GM21529 (cell line): ENCODE data around the gene SPEG.
"Not testable (repeated sequence)": the region's sequence is repeated elsewhere in the genome, so short reads cannot be mapped to it uniquely, and the experiment has no call there.

Experiments used
- ATAC-seq: cut with Tn5 transposase; IDR thresholded peaks from one replicate; pipeline ENCODE4 v1.9.1; 2021; ENCODE audit not compliant: unreplicated experiment

SPEG gene

DNA sequence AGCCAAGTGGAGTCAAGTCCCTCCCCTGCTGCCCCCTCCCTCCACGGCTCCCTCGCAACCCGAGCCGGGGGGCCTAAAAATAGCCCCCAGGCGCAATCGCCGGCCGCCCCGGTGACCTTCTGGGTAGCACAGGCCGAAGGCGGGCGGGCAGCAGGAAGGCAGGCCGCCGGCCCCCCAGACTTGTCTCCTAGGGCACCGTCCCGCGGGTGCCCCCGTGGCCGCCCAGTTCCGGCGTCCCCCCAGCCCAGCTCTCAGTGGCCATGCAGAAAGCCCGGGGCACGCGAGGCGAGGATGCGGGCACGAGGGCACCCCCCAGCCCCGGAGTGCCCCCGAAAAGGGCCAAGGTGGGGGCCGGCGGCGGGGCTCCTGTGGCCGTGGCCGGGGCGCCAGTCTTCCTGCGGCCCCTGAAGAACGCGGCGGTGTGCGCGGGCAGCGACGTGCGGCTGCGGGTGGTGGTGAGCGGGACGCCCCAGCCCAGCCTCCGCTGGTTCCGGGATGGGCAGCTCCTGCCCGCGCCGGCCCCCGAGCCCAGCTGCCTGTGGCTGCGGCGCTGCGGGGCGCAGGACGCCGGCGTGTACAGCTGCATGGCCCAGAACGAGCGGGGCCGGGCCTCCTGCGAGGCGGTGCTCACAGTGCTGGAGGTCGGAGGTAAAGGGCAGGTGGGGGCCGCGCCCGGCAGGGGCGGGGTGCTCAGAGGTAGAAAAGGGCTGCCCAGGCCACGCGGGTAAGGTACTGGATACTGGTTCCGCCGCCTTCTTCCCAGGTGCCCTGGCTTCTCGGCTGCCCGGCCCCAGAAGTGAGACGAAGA is at the start of gene SPEG:
Gene SPEG (plus strand): TSS at position 126 of the 808 bp plus-strand sequence. CDS start 135 bp downstream, at position 261.
- no peak for ATAC-seq

DNA sequence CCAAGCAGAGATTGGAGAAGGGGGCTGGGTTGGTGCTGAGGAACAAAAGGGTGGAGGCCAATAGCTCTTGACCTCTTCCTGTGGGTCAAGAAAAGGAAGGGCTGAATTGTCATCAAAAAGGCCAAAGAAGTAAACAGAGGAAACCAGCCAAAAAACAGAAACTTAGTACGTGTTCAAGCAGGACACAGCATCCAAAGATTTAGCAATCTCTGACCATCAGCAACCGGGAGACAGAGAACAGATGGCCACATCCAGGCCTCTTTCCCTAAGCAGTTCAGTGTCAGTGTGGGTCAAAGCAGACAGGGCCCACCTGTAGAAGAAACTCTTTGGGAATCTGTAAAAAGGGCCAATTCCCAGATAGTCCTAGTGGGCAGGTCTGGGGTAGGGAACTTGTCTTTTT is 49.8 kb upstream of the SPEG start:
- ATAC-seq: no peak

DNA sequence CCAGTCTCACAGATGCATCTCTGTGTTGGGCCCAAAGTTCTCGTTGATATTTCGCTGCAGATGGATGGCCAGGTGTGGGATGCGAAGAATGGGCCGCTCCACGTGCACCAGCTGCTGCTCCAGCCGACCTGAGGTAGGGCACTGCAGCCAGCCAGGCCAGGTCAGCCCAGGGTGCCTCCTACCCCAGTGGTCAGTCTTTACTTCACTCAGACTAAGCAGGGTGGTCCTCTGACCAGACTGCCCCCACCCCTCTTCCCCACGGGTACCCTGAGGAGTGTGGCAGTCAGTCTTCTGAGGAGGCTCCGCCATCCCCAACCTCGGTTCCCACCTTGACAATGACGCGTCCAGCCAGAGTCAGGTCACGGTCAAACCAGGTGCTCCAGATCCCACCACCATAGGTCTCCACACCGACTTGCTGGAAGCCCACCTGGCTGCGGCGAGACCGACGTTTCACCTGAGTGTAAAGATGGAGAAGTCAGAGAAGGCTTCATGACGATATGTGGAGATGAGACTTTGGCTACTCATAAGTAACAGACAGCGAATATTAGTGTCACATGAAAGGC is 48.6 kb upstream of the SPEG start:
- ATAC-seq: no peak

DNA sequence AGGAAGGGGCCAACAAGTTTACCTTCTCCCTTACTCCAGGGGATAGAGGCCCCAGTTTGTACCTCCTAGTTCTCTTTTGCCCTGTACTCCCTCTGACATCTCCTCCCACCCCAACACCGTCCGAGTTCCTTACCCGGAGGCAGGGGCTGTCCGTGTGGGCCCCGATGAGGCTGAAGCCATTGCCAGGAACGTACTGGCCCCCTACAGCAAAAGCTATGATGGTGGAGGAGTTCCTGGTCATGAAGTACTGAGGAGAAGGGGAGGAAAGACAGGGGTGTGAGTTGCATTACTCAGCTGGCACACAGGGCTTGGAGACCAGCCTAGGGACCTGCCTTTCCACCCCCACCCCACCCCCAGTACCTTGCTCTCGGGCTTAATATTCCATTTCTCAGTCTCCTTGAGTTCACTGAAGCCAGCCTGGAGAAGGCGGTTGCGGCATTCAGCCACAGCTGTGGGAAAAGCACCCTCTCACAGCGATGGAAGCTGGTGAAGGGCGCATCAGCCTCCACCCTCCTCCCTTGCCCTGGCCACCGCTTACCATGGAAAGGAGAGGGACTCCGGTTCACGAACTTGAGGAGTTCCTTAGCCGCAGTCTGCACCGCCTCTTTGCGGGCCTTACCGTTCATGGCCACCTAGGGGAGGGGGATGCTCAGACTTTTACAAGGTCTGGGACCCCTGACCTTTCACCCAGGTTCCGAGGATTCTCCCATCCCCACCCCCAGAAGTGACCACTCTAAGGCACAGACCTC is 47.9 kb upstream of the SPEG start:
- ATAC-seq: no peak

DNA sequence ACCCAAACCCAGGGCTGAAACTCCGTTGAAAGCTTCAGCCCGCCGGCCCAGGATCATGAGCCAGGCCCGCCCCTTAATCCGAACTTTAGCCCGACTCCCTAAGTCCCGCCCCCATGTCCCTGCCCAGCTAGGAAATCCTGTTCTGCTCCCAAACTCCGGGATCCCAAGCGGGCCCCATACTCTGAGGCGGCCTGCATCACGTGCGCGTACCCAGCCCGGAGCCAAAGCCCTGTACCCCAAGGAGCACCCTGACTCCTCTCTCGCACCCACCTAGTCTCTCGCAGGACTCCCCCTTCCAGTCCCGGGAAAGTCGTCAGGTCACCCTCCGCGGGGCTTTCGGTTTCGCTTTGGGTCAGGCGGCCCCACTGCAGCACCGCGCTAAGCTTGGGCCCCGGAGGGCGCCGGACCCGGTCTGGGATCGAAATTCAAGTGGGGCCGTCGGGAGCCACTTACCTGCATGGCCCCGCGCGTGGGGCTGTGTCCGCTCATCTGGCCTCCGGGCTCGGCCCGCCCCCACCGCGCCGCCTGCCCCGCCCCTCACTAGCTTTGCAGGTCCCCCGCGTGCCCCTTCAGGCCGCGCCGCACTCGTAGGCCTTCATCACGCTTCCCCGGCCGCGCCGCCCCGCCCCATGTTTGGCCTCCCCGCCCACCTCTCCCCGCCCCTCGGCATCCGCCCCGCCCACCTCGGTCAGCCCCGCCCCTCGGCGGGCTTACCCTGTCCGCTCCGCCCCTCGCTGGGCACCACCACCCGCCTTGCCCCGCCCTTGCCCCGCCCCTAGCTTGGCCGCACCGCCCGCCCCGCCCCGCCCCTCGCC is 47.1 kb upstream of the SPEG start, which contains the start of gene DNPEP:
Gene DNPEP (minus strand): TSS at position 607 of the 815 bp plus-strand sequence. CDS start 118 bp downstream, at position 489.
- peak; percentile 61 for ATAC-seq

DNA sequence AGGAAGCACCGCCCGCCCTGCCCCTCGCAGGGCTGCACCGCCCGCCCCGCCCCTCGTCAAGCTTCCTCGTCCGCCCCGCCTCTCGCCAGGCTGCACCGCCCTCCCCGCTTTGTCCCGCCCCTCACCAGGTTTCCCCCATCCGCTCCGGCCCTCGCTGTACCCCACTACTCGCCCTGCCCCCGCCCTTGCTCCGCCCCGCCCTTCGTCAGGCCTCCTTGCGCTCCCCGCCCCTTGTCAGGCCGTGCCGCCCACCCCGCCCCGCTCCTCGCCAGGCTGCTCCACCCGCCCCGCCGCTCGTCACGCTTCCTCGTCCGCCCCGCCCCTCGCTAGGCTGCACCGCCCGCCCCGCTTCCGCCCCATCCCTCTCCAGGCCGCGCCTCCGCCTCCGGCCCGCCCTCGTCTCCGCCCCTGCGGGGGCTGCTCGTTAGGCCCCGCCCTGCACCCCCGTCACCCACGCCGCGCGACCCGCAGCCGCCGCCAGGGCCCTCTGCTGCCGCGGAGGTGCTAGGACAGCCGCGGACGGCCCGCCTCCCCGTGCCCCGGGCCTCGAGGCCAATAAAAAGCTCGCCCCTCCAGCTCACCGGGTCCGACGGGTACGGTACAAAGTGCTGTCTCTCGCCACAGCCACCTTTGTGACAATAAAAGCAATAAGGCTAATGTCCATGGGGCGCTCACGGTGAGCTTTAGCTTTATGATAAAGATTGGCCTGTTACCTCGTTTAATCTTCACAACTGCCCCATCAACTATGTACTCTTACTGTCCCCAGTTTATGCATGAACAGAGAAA is 46.3 kb upstream of the SPEG start:
- peak; percentile 83 for ATAC-seq

DNA sequence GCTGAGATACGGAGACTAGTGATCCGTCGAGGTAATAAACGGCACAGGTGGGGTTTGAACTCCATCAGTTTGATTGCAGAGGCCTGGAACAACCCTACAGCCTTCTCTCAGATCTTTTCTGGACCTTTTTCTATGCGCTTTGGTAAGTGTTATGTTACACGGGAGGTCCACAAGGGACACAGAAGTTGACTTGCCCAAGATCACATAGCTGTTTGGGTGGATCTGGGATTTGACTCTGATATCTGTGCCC is 45.8 kb upstream of the SPEG start:
- ATAC-seq: no peak

DNA sequence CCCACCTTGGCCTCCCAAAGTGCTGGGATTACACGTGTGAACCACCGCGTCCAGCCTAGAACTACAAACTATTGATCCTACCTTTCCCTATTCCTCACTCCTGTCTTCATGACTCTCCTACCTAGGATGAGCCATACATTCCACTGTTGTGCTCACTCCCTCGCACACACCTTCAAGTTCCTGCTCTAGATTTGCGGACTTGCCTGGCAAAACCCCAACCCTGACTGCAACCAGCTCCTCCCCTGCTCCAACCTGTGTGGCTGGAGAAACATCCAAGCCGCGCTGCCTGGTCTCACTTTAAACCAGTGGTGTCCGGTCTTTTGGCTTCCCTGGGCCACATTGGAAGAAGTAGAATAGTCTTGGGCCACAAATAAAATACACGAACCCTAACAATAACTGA is 41.9 kb upstream of the SPEG start:
- ATAC-seq: no peak

DNA sequence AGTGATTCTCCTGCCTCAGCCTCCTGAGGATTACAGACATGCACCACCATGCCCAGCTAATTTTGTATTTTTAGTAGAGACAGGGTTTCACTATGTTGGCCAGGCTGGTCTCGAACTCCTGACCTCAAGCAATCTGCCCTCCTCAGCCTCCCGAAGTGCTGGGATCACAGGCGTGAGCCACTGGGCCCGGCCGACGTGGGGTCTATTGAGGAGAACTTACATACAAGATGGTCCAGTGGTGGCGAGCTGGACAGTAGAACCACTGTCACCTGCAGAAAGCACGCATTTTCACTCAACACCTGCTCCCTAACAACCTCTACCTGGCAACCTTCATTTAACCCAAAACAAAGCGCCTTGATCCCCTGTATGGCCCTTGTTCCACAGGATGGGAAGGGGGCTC is 39.6 kb upstream of the SPEG start:
- ATAC-seq: not testable (repeated sequence)

DNA sequence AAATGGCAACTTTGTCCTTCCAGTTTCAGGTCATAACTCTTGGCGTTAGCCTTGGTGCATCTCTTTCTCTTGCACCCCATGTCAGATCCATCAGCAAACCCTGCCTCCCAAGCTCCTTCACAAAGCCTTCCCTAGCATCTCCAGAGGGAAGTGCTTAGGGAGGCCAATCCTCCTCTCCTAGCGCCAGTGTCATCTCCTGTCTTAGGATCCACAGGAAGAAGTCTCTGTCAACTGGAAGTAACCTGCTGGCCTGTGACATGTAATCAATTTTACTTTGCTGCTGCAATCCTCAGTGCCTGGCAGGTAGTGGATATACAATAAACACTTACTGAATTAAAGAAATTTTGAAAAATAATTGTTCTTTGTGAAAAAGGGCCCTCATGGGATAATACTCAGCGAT is 39.0 kb upstream of the SPEG start:
- ATAC-seq: no peak

DNA sequence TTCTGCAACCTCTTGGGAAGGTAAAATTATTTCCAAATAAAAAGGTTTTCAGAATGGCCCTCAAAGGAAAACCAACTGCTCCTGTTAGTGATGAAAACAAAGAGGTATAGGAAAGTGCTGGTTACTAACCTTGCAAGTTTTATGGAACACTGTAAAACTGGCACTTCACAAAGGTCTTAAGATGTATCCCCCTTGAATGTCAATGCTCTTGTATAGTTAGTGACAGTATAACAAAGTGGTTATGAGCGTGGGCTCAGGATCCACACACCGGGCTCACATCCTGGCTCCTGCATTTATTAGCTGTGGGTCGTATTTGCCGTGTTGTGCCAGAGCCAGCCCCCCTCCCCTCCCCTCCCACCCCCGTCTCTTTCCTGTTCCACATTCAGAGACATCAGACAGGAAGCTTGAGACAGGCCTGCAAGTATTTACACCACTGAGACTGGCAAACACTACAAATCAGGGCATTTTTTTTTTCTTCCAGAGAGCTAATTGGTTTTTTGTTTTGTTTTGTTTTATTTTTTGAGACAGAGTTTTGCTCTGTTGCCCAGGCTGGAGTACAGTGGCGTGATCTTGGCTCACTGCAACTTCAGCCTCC is 37.7 kb upstream of the SPEG start:
- no peak for ATAC-seq

DNA sequence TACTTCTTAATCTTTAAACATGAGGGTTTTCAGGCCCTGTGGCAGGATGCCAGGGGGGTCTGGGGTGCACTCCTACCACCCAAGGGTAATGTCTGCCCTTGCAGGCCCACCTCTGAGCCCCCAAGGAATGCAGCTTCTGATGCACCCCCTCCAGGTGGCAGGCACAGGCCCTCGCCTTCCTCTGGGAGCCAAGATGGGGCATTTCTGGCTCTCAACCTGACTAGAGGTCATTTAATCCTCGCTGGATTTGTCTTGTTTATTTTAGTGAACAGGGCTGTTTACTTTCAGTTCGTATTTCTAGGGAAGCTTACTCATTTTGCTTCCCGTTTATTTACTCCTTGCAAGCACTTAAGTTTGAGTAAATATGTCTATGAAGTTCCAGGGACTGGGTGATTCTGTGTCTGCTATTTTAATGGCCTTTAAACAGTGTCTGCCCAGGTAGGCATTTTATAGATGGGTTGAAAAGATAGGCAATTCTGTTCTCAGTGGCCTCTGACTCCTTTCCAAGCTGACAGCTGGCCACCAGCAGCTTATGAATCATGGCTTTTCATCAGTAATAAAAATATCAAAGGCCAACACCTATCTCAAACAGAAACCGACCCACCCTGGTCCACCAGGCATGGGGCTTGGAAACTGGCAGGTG is 35.8 kb upstream of the SPEG start:
- no peak for ATAC-seq

DNA sequence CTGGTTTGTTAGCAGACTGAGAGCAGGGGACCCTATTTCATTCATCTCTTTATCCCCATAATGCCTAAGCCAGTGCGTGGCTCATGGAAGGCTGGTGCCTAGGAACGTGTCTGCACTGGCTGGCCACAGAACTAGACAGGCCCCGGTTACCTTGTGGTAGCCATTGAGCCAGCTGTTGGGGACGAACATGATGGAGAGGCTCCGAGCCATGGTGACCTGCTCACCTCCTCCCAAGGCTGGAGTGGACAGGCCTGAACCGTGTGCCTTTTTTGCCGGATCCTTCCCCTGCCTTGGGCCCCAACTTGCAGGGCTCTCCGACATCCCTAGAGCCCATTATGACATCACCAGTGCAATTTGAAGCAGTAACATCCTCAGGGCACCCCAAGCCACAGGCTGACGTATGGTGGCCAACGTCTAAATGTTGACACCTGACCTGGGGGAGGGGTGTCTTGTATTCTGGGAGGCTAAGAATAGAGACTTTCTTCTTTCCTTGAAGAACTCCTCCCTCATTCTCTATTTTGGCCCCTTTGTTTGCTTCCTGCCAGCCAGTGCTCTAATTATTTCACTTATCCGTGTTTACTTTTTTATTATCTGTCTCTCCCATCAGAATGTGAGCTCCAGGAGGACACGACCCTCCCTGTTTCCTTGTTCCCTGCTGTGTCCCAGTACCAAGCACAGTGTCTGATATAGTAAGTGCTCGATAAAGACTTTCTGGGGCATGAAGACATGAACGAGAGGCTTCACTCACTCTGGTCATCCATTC is 34.7 kb upstream of the SPEG start:
- ATAC-seq: no peak

DNA sequence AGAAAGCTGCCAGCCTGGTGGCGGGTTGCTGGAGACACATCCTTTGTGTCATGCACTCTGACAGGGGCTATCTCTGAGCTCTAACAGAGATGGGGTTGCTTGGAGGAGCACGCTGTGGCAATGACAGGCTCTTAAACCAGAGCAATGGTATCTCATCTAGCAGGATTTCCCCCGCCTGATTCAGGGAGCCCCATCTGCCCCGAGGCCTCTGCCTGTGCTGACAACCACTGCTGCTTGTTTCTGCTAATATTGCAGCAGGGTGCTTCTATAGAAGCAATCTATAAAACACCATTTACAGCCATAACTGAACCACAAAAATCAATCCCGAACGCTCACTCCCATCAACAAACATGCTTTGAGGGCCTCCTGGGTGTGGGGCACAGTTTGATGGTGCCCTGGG is 34.1 kb upstream of the SPEG start:
- ATAC-seq: no peak

DNA sequence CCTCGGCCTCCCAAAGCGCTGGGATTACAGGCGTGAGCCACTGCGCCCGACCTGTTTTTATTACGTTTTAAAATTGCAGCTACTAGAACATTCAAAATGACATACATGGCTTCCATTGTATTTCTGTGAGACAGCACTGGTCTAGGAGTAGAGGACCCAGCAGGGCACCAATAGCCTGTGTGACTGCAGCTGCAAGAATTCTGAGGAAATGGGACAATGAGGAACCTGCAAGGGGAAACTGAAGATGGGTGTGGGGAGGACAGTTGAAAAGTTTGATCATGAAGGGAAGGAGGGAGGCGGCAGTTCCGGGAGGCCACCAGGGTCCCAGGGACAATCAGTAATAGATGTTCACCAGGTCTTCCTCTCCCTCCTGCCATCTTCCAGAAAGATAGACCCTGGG is 33.0 kb upstream of the SPEG start:
- ATAC-seq: no peak

DNA sequence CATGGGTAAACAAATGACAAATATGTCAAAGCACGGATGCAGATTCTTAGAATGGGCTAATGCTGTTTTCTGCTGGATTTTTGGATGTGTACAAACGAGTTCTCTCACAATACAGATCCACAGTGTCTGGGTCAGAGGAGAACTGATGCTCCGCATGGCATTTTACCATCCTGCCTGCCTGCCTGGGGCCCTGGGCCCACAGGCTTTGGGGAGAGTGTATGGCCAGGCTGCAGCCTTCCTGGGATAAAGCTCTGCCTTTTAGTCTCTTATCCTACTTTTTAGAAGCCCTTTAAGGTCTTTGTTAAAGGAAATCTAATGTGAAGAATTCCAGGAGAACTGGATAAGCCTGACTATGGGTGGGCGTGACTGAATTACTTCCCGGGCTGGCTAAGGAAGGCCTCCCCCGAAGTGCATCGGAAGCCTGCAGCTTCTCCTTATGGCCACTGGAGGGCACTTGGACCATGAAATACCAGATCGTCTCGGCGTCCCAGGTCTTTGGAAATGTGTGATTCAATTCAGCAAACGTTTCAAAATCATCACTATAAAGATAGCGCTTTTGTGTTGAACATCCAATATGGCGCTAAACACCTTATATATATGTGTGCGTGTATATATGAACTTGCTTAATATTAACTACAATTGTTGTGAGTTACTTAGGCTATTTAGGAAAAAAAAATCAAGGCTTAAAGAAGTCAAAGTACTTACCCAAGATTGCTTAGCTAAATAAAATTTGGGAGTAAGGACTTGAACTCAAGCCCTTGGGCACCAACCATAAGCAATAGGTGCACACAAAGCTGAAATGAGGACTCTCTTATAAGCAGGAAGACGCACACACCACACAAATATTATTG is 31.8 kb upstream of the SPEG start:
- peak; percentile 96 for ATAC-seq

DNA sequence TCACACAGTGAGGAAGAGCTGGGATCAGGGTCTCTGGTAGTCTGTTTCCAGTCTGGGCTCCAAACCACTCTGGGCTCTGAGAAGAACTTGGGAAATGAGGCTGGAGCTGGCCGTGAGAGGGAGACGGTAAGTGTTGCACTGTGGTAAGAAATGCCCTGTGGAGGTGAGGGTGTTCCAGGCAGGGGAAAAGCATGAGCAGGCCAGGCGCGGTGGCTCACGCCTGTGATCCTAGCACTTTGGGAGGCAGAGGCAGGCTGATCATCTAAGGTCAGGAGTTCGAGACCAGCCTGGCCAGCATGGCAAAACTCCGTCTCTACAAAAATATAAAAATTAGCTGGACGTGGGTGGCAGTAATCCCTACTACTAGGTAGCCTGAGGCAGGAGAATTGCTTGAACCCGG is 30.8 kb upstream of the SPEG start:
- ATAC-seq: no peak

DNA sequence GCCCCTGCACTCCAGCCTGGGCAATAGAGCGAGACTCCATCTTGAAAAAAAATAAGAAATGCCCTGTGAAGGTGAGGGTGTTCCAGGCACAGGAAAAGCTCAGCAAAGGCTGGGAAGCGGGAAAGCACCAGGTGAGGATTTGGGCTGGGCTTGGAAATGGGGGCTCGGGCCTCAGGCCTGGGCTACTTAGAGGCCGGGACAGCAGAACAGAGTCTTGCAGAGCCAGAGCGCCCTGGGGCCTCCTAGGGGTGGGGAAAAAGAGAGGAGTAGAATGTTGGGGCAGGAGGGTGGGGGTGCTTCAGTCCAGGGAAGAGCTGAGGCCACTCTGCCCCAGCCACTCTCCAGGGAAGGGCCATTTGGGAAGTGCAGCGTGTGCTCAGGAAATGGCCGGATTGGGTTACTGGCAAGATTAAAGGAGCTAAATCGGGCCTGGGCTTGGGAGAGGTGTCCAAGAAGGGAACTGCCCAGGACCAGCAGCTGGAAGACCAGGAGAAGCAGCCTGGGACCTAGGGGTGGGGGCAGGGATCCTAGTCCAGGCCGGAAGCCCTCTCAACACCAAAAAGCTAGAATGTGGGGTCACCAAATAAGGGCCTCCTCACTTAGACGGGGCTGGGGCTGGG is 30.2 kb upstream of the SPEG start:
- no peak for ATAC-seq
